Hepatocyte (in vitro differentiated cells): ENCODE results near the gene KDM4D.

Experiments
- CTCF ChIP-seq: fragments of 200-600 bp; sonication (generic); IDR thresholded peaks from 2 replicates; pipeline ENCODE4 v1.5.1; 2016; ENCODE audit warnings: antibody characterized with exemption, mild to moderate bottlenecking; ENCODE audit not compliant: poor library complexity
- EZH2 ChIP-seq: fragments of 200-600 bp; sonication (generic); IDR thresholded peaks from 2 replicates; pipeline ENCODE4 v1.6.1; 2016; ENCODE audit warnings: antibody characterized with exemption, mild to moderate bottlenecking, borderline replicate concordance
- EZH2phosphoT487 ChIP-seq: fragments of 200-600 bp; sonication (generic); IDR thresholded peaks from one replicate; pipeline ENCODE4 v1.6.1; 2018; ENCODE audit warnings: antibody characterized with exemption, mild to moderate bottlenecking, low read depth, moderate library complexity; ENCODE audit not compliant: unreplicated experiment, severe bottlenecking

GRCh38 chr11:94987378-94987777 is 13.9 kb downstream of the KDM4D start:
- TF ChIP-seq EZH2phosphoT487 (no peak), CTCF (no peak), EZH2 (no peak)
